Epithelial cell of esophagus (primary cell): ENCODE data around the gene GPC5.

Source experiments
- DNase-seq: peaks from one replicate; pipeline ENCODE4 v3.0.0; 2010; ENCODE audit warnings: low read depth
- H3K4me3 ChIP-seq: 2 replicates; pipeline ENCODE4 v1.5.1; 2011; ENCODE audit warnings: mild to moderate bottlenecking, low read length, control low read depth
- CTCF ChIP-seq: IDR thresholded peaks from 2 replicates; pipeline ENCODE4 v1.5.1; 2011; ENCODE audit warnings: low read depth, mild to moderate bottlenecking, low read length, control low read depth, inconsistent platforms; ENCODE audit not compliant: insufficient read depth; ENCODE audit errors: missing control alignments

Gene GPC5

GRCh38 chr13:92187378-92187989 is 789.1 kb downstream of the GPC5 start:
- H3K4me3 ChIP-seq: no peak overlapping the region
- DNase-seq: peak; percentile 45
- peak; percentile 88 for TF ChIP-seq CTCF

- TF ChIP-seq CTCF: no peak
- DNase-seq: no peak
- no peak overlapping the region for H3K4me3 ChIP-seq
These were observed 790.2 kb downstream of the GPC5 start for GRCh38 chr13:92188574-92188973.

- DNase-seq: no peak
- H3K4me3 ChIP-seq: no peak overlapping the region
- no peak for TF ChIP-seq CTCF
These were observed 798.3 kb downstream of the GPC5 start for GRCh38 chr13:92196591-92197256.

GRCh38 chr13:92197669-92198068 is 799.2 kb downstream of the GPC5 start:
- no peak for DNase-seq
- H3K4me3 ChIP-seq: no peak overlapping the region
- no peak for TF ChIP-seq CTCF

GRCh38 chr13:92218615-92219014 is 820.2 kb downstream of the GPC5 start:
- no peak overlapping the region for H3K4me3 ChIP-seq
- DNase-seq: no peak
- no peak for TF ChIP-seq CTCF

GRCh38 chr13:92221916-92222315 is 823.5 kb downstream of the GPC5 start:
- TF ChIP-seq CTCF: no peak
- no peak for DNase-seq
- no peak overlapping the region for H3K4me3 ChIP-seq
